Body of pancreas (tissue), 4 donors: ENCODE data around the gene KANK4.

Experiments
- CTCF ChIP-seq, 7 experiments: fragments of 450-650 bp in 4 of 7; fragments of 200-600 bp in 3 of 7; sonication (generic) in 3 of 7; IDR thresholded peaks; one replicate each; pipeline ENCODE4 v1.5.1; 2016 to 2019; ENCODE audit warnings: antibody characterized with exemption in 7 of 7
- POLR2A ChIP-seq, 3 donors: fragments of 450-650 bp; IDR thresholded peaks; one replicate each; pipeline ENCODE4 v1.6.1; 2016; ENCODE audit warnings: antibody characterized with exemption in 3 of 3, mild to moderate bottlenecking in 2 of 3

GRCh38 chr1:62276791-62277190, 42.4 kb downstream of the KANK4 start:
- TF ChIP-seq CTCF (IDR thresholded peaks at IDR 0.05) (no peak), POLR2A (IDR thresholded peaks at IDR 0.05) (no peak)
